Thoracic aorta (tissue), 2 donors: Measurements from ENCODE around the gene PPFIBP1. TPM values are rescaled to one million over a fixed set of nuclear protein-coding genes. Genes with fewer than 3 reads are reported as not detected.

Experiments used
- ATAC-seq: fragments of 150-250 bp; one replicate; pipeline ENCODE4 v1.8.0; 2017; ENCODE audit warnings: low read depth; ENCODE audit not compliant: insufficient number of reproducible peaks, low FRiP score
- DNase-seq: peaks from one replicate; pipeline ENCODE4 v3.0.0-alpha.2; 2020; ENCODE audit warnings: low spot score
- H3K27ac ChIP-seq, 2 donors: fragments of 200-600 bp; sonication (generic); 1 replicate in 1 of 2; 2 replicates in 1 of 2; pipeline ENCODE4 v1.5.1; 2016; ENCODE audit warnings: mild to moderate bottlenecking in 2 of 2, moderate library complexity in 2 of 2
- H3K27me3 ChIP-seq: fragments of 200-600 bp; sonication (generic); replicated peaks from 2 replicates; pipeline ENCODE4 v1.6.0; 2016; ENCODE audit warnings: mild to moderate bottlenecking; ENCODE audit not compliant: insufficient read depth
- H3K36me3 ChIP-seq: fragments of 200-600 bp; sonication (generic); one replicate; pipeline ENCODE4 v1.5.1; 2016
- H3K4me1 ChIP-seq, 2 donors: fragments of 200-600 bp; sonication (generic); 1 replicate in 1 of 2; 2 replicates in 1 of 2; pipeline versions ENCODE4 v1.5.1 to v1.6.0; 2016; ENCODE audit warnings: low read depth in 2 of 2, mild to moderate bottlenecking in 1 of 2; ENCODE audit not compliant: control insufficient read depth in 1 of 2
- H3K4me3 ChIP-seq: fragments of 200-600 bp; sonication (generic); 2 replicates; pipeline ENCODE4 v1.5.1; 2016; ENCODE audit warnings: mild to moderate bottlenecking
- H3K9me3 ChIP-seq: fragments of 200-600 bp; sonication (generic); 2 replicates; pipeline ENCODE4 v1.5.1; 2016
- total RNA-seq, 2 donors: library from RNA; depleted of rRNA; stranded (reverse); fragments of >200 nt; gene quantifications; one replicate each; pipeline versions ENCODE4 v1.1.0 to v1.2.3, GENCODE V29; 2016
- TF ChIP-seq, protein P1 (sequence below): fragments of 200-600 bp; sonication (generic); IDR thresholded peaks from one replicate; pipeline ENCODE4 v1.5.1; 2019; ENCODE audit warnings: antibody characterized with exemption

Gene PPFIBP1
- total RNA-seq, 2 donors from 2014 or later: 103 to 232 TPM

DNA sequence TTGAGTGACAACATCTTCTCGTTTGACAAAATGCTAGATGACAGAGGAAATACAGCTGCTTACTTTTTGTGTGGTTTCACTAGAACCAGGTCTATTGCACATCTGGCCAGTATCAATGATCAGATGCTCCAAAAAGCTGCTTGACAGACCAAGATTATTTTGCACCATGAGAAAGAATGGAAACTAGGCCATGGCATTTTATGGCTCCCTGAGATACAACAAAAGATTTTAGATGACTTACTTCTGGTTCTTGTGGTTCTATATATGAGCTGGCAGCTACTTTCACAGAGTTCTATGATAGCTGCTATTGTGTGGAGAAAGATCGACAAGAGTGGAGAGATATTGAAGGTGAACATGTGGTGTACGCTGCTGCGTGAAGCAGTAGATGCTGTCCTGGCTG lies 25.9 kb upstream of the PPFIBP1 start:
- H3K36me3 ChIP-seq: no peaks in the 10 kb centered on the region
- peaks cover 0 to 2% of the 10 kb centered on the region in 2 donors for H3K4me1 ChIP-seq
- H3K4me3 ChIP-seq: no peak overlapping the region
- TF ChIP-seq, protein P1, sequence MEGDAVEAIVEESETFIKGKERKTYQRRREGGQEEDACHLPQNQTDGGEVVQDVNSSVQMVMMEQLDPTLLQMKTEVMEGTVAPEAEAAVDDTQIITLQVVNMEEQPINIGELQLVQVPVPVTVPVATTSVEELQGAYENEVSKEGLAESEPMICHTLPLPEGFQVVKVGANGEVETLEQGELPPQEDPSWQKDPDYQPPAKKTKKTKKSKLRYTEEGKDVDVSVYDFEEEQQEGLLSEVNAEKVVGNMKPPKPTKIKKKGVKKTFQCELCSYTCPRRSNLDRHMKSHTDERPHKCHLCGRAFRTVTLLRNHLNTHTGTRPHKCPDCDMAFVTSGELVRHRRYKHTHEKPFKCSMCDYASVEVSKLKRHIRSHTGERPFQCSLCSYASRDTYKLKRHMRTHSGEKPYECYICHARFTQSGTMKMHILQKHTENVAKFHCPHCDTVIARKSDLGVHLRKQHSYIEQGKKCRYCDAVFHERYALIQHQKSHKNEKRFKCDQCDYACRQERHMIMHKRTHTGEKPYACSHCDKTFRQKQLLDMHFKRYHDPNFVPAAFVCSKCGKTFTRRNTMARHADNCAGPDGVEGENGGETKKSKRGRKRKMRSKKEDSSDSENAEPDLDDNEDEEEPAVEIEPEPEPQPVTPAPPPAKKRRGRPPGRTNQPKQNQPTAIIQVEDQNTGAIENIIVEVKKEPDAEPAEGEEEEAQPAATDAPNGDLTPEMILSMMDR: no peak
- no peak for DNase-seq
- ATAC-seq: no peak
- H3K27me3 ChIP-seq: no peaks in the 10 kb centered on the region
- H3K9me3 ChIP-seq: no peaks in the 10 kb centered on the region
- no peak overlapping the region for H3K27ac ChIP-seq

DNA sequence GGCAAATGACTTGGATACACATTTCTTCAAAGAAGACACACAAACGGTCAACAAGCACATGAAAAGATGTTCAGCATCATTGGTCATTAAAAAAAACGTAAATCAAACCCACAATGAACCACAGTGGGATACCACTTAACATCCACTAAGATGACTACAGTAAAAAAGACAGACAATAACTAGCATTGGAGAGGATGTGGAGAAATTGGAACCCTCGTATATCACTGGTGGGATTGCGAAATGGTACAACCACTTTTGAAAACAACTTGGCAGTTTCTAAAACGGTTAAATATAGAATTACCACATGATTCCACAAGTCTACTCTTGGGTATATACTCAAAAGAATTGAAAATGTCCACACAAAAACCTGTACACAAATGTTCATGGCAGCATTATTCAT lies 25.2 kb upstream of the PPFIBP1 start:
- DNase-seq (no peak), ATAC-seq (no peak)
- Histone ChIP-seq H3K27ac (no peak overlapping the region), H3K27me3 (no peaks in the 10 kb centered on the region), H3K36me3 (no peaks in the 10 kb centered on the region), H3K4me1 (peaks cover 0 to 7% of the 10 kb centered on the region in 2 donors), H3K4me3 (no peak overlapping the region), H3K9me3 (no peaks in the 10 kb centered on the region)
- TF ChIP-seq, protein P1: no peak

DNA sequence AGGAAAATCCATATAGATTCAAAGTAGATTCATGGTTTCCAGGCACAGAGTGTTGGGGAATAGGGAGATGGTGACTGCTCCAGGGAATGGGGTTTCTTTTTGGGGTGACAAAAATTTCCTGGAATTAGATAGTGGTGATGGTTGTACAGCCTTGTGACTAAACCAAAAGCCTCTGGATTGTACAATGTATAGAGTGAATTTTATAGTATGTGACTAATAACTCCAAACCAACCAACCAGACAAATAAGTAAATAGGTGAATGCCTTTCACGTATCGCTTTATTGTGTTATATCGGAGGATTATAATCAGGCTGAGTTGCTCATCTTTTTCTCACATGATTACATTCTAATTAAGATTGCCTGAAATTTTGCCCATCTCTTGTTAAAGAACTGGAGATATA lies 24.6 kb upstream of the PPFIBP1 start:
- TF ChIP-seq, protein P1: no peak
- Histone ChIP-seq H3K9me3 (no peaks in the 10 kb centered on the region), H3K27me3 (no peaks in the 10 kb centered on the region), H3K4me3 (no peak overlapping the region), H3K27ac (no peak overlapping the region), H3K4me1 (peaks cover under 1 to 12% of the 10 kb centered on the region in 2 donors), H3K36me3 (no peaks in the 10 kb centered on the region)
- ATAC-seq (no peak), DNase-seq (no peak)

DNA sequence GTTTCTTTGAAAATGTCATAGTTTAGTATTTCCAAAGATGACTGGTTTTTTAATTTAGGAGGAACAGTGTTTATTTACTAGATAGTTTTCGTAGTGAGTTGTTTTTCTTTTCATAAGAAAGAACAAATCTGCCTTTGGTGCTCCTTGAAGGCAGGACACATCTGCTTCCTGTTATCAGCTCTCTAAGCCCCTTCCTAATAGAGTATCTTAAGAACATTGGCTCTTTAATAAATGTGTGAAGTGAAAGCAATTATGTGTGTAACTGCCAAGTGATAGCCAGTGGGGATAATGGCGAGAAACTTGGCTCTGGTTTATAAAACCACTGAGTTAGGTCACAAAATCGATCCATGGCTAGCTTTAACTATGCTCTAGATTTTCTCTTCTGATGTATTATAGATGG lies 23.5 kb upstream of the PPFIBP1 start:
- Histone ChIP-seq H3K4me3 (no peak overlapping the region), H3K4me1 (peaks cover 8 to 24% of the 10 kb centered on the region in 2 donors), H3K9me3 (no peaks in the 10 kb centered on the region), H3K27me3 (no peaks in the 10 kb centered on the region), H3K36me3 (no peaks in the 10 kb centered on the region), H3K27ac (no peak overlapping the region)
- no peak for DNase-seq
- TF ChIP-seq, protein P1: no peak
- no peak for ATAC-seq

DNA sequence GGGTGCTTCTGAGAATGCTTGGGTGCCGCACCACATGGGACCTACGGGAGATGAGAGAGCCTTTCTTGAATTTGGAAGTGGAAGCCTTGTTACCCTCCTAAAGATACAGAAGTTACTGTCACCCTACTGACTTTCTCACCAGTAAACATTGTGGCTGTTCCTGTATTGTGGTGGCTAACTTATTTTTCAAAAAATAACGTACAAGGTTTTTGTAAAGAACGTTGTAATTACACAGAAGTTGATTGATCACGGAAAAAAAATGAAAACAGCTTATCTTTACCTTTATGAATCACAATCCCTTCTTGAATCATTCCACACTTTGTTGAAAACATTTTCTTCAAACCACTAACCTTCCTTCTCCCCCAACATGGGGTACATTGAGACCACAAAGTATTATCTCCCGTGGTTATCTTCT lies 22.0 kb upstream of the PPFIBP1 start:
- H3K4me3 ChIP-seq: no peak overlapping the region
- no peak overlapping the region for H3K27ac ChIP-seq
- no peak for ATAC-seq
- no peak for DNase-seq
- TF ChIP-seq, protein P1: no peak
- peaks cover 11 to 30% of the 10 kb centered on the region in 2 donors for H3K4me1 ChIP-seq
- H3K36me3 ChIP-seq: no peaks in the 10 kb centered on the region
- no peaks in the 10 kb centered on the region for H3K27me3 ChIP-seq
- H3K9me3 ChIP-seq: no peaks in the 10 kb centered on the region
